HG02678 (cell line): ENCODE data around the gene DEDD.

Experiments
- ATAC-seq: cut with Tn5 transposase; IDR thresholded peaks from one replicate; pipeline ENCODE4 v1.9.1; 2021; ENCODE audit warnings: mild to moderate bottlenecking, moderate library complexity; ENCODE audit not compliant: unreplicated experiment

The DEDD gene

DNA sequence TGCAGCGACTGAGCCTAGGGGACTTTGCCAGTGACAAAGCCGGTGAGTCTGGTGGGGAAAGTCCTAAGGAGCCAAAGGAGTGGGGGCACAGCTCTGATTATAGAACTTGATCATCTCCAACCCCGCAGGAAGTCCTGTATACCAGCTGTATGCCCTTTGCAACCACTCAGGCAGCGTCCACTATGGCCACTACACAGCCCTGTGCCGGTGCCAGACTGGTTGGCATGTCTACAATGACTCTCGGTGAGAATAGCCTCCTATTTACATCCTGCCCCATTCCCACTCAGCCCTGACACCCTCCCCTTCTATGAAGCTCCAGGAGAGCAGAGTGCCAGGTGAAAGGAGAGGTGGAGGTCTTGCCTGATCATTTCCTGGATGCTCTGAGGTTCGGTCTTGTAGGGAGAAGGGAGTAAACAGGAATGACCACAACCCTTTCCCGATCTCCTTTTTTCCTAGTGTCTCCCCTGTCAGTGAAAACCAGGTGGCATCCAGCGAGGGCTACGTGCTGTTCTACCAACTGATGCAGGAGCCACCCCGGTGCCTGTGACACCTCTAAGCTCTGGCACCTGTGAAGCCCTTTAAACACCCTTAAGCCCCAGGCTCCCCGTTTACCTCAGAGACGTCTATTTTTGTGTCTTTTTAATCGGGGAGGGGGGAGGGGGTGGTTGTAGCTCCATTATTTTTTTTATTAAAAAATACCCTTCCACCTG lies 32.6 kb upstream of the DEDD start:
- no peak for ATAC-seq

- ATAC-seq = no peak
Measured at GRCh38 chr1:161163793-161164192, 31.3 kb upstream of the DEDD start.

GRCh38 chr1:161162806-161163205 lies 30.3 kb upstream of the DEDD start:
- ATAC-seq = no peak

GRCh38 chr1:161162052-161162451 lies 29.6 kb upstream of the DEDD start:
- no peak for ATAC-seq

DNA sequence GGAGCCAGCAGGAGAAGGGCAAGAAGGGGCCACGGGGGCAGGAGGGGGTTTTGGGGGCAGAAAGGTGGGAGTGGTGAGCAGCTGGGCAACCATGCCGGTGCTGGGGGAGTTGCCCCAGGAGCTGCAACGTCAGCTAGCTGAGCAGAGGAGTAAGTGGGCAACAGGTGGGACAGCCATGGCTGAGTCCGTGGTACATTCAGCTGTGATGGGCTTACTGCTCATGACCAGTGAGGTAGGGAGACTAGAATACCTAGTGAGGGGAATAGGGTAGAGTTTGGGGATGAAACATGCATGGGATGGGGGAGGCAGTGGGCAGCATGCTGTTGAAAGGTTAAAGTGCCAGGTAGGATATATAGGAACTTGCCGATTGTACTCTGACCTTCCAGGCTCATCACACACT lies 29.2 kb upstream of the DEDD start:
- ATAC-seq = no peak

GRCh38 chr1:161160671-161161145 lies 28.2 kb upstream of the DEDD start:
- no peak for ATAC-seq

DNA sequence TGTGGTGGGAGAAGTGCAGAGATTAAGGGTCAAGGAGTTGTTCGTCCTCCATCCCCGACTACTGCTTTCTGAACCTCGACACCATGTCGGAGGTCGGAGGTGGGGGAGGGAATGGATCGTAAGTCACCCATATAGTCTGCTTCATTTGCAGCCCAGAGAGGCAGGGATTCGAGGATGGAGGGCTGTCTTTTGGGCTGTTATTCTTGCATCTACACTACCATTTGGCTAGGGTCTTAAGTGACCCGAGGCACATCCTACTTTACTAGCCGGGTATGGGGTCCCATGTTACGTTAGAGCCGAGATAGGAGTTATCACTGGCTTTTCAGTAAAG lies 27.4 kb upstream of the DEDD start:
- no peak for ATAC-seq

GRCh38 chr1:161159087-161159912 lies 26.8 kb upstream of the DEDD start, which contains the start of gene USP21:
TSS of gene USP21 (plus strand) at chr1:161159500. CDS start at chr1:161160641, 1,141 bp downstream.
- peak; percentile 84 for ATAC-seq

DNA sequence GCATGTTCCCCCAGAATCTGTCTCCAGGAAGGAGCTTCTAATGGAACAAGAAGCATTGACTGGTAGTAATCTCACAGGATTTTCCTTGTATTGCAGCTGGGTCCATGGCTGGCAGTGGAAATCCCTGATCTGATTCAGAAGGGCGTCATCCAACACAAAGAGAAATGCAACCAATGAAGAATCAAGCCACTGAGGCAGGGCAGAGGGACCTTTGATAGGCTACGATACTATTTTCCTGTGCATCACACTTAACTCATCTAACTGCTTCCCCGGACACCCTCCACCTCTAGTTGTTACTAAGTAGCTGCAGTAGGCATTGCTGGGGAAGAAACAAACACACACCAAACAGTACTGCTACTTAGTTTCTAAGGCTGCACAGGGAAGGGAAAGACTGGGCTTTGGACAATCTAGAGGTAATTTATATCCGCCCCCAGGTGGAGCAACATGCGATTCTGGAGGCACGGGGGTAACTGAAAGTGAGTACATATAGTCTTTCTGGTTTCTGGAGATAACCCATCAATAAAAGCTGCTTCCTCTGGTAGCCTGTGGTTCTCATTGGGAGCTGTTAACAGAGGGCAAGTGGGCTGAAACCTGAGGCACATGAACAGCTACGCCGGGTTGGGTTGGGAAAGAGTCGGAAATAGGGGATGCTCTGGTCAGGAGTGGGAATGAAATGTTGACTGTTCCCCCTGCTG lies 26.0 kb upstream of the DEDD start:
- ATAC-seq = no peak

DNA sequence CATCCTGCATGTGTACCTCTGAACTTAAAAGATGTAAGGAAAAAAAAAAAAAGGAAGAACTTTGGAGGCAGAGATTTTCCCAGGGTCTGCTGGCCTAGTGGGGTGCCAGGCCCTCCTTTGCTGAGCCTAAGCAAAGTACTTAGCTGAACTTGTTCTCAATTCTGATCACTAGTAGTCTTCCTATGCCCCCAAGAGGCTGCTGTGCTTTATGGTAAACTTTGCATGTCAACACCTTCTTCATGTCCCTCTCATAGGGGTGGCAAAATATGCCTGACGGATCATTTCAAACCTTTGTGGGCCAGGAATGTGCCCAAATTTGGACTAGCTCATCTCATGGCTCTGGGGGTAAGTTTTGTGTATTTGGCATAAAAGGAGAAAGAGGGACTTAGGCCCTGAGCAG lies 25.4 kb upstream of the DEDD start:
- no peak for ATAC-seq

DNA sequence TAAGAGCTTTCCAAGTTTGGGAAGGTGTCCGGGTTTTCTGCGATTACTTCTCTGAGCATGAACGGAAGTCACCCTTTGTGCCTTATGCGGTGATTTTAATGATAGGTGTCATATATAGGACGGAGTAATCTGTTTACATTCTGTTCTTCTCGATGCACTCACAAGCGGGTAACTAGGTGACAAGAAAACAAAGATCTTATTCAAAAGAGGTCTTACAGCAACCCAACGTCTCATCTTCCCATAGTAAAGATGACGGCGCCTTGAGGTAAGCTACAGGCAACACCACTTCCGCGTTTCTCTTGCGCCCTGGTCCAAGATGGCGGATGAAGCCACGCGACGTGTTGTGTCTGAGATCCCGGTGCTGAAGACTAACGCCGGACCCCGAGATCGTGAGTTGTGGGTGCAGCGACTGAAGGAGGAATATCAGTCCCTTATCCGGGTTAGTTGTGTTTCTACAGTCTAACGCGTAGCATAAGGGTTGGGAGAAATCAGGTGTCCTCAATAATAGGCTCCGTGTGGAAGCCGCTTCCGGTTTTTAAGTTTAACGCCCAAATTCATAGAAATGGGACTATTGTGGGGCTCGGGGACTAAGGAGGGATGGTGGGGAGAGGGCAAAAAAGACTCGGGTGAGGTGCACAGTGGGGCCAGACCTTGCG lies 21.3 kb upstream of the DEDD start, which contains the start of gene UFC1:
Gene UFC1, plus strand, starts transcription at position 297 of the 656 bp plus-strand sequence. Its CDS starts 20 bp downstream, at position 317.
- peak; percentile 93 for ATAC-seq

DNA sequence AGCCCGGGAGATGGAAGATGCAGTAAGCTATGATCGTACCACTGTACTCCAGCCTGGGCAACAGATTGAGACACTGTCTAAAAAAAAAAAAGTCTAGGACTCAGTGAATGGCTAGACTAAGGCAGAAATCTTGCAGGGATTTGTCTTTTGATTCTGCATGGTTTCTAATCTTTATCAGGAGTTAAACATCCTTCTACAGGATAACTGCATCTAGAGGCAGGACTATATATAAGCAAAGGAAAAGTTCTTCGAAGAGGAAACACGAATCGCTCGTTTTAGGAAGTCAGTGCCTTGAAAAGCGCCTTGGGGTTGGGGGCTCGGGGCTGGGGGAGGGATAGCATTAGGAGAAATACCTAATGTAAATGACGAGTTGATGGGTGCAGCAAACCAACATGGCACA lies 20.7 kb upstream of the DEDD start:
- ATAC-seq = no peak

GRCh38 chr1:161145832-161146231 lies 13.4 kb upstream of the DEDD start:
- no peak for ATAC-seq

DNA sequence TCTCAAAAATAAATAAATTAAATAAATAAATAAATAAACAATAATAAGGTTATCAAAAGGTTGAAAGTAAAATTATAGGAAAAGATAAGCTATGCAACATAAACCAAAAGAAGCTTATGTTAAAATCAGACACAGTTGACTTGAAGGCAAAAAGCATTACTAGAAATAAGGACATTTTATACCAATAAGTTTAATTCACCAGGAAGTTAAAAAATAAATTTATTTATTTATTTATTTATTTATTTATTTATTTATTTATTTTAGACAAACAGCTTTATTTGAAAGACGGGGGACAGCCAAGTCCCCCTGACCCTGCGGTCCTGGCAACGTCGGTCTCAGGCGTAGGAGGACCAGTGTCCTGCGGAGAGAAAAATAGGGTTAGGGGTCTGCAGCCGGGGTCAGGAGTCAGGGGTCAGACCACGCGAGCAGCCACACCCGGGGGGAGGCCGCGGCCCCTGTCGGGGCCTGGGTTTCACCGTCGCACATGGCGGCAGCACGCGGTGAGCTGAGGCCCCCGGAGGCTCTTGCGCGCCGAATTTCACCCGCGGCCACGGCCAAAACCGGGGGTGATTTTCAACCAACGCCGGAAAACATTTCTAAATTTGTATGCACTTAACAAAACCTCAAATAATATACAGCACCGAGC lies 8.4 kb upstream of the DEDD start:
- no peak for ATAC-seq

GRCh38 chr1:161139766-161140165 lies 7.3 kb upstream of the DEDD start:
- ATAC-seq = no peak

GRCh38 chr1:161138431-161138830 lies 6.0 kb upstream of the DEDD start:
- no peak for ATAC-seq

DNA sequence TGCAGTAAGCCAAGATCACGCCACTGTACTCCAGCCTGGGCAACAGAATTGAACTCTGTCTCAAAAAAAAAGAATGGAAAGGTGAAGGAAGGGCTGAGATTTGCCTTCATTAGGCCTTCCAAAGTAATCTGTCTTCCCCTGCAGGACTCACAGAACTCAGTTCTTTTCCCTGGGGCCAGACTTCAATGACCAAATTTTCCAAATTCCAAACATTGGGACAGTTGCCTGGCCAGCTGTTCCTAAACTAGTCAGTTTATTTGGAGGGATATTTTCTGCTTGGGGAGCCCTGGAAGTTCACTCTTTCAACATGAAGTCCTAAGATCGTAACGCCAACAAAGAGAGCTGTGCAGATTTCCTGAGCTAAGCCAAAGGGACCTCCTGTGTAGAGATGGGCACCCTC lies 5.4 kb upstream of the DEDD start:
- no peak for ATAC-seq

- no peak for ATAC-seq
Measured at GRCh38 chr1:161133220-161133740, 813 bp upstream of the DEDD start.

GRCh38 chr1:161131523-161132409 lies 701 bp downstream of the DEDD start:
- no peak for ATAC-seq
